Activated CD4-positive, alpha-beta T cell treated with anti-CD3 and anti-CD28 coated beads, Interleukin-2, amount 10 ng/mL, durations not matched to agents 24 days and 14 days (primary cell): Measurements from ENCODE around the gene PIKFYVE. TPM values are rescaled to one million over a fixed set of nuclear protein-coding genes. Genes with fewer than 3 reads are reported as not detected.
"Not testable (repeated sequence)": the region's sequence is repeated elsewhere in the genome, so short reads cannot be mapped to it uniquely, and the experiment has no call there.

Experiments used
- DNase-seq: peaks from one replicate; pipeline ENCODE4 v3.0.0; 2022
- H3K27ac Mint-ChIP-seq: one replicate; pipeline ENCODE4 v1.8.0; 2022; ENCODE audit warnings: mild to moderate bottlenecking, mixed read lengths
- H3K27me3 Mint-ChIP-seq: one replicate; pipeline ENCODE4 v1.8.0; 2022; ENCODE audit warnings: mixed read lengths
- H3K36me3 Mint-ChIP-seq: one replicate; pipeline ENCODE4 v1.8.0; 2022; ENCODE audit warnings: low read depth, mild to moderate bottlenecking, mixed read lengths
- H3K4me1 Mint-ChIP-seq: one replicate; pipeline ENCODE4 v1.8.0; 2021; ENCODE audit warnings: mixed read lengths
- H3K4me3 Mint-ChIP-seq: one replicate; pipeline ENCODE4 v1.8.0; 2022; ENCODE audit warnings: mild to moderate bottlenecking, moderate library complexity, mixed read lengths
- H3K9me3 Mint-ChIP-seq: one replicate; pipeline ENCODE4 v1.8.0; 2021; ENCODE audit warnings: mixed read lengths
- intact Hi-C: fragments of 100-400 bp; cut with micrococcal nuclease; formaldehyde crosslinking; loops from one replicate; pipeline ENCODE4 v1.15.1; 2023
- total RNA-seq: library from RNA; stranded (reverse); gene quantifications from 2 replicates; pipeline ENCODE4 v1.2.3, GENCODE V29; 2022

Gene PIKFYVE
- 27.3 and 29.4 TPM in 2 replicates for total RNA-seq

- intact Hi-C loops: loop anchor here (1.0 to 5.0 kb wide), 7 partner anchors 11 to 1904 kb away; partner anchors contain the start of genes CCNYL1, IDH1, KLF7 and METTL21A
These were observed at the start of gene PIKFYVE for GRCh38 chr2:208265801-208266552. TSS of gene PIKFYVE (plus strand) at chr2:208266255. CDS start at chr2:208271520, 5,265 bp downstream.

GRCh38 chr2:208221873-208222272, 44.2 kb upstream of the PIKFYVE start:
- not testable (repeated sequence) for H3K27ac Mint-ChIP-seq

More at GRCh38 chr2:208265801-208266552, at the start of gene PIKFYVE:
- Mint-ChIP-seq H3K27ac (peak within 1 kb of the TSS; percentile 94), H3K36me3 (peaks cover 17% of the 10 kb centered on the region), H3K27me3 (no peaks in the 10 kb centered on the region), H3K4me1 (peaks cover 36% of the 10 kb centered on the region), H3K4me3 (peak within 1 kb of the TSS; percentile 95), H3K9me3 (no peaks in the 10 kb centered on the region)
- peak; percentile 97 for DNase-seq

GRCh38 chr2:208222351-208222750, 43.7 kb upstream of the PIKFYVE start:
- Mint-ChIP-seq H3K4me1 (no peaks in the 10 kb centered on the region), H3K36me3 (no peaks in the 10 kb centered on the region), H3K4me3 (no peak overlapping the region), H3K27me3 (no peaks in the 10 kb centered on the region), H3K27ac (no peak overlapping the region), H3K9me3 (no peaks in the 10 kb centered on the region)
- no peak for DNase-seq
- intact Hi-C loops: no loop called here

More at GRCh38 chr2:208221873-208222272, 44.2 kb upstream of the PIKFYVE start:
- intact Hi-C loops, H3K9me3 Mint-ChIP-seq, H3K4me3 Mint-ChIP-seq, H3K4me1 Mint-ChIP-seq, H3K36me3 Mint-ChIP-seq, DNase-seq, H3K27me3 Mint-ChIP-seq: not testable (repeated sequence)

GRCh38 chr2:208224802-208225201, 41.3 kb upstream of the PIKFYVE start:
- Mint-ChIP-seq H3K27me3 (no peaks in the 10 kb centered on the region), H3K9me3 (no peaks in the 10 kb centered on the region), H3K4me3 (no peak overlapping the region), H3K27ac (no peak overlapping the region), H3K4me1 (no peaks in the 10 kb centered on the region), H3K36me3 (no peaks in the 10 kb centered on the region)
- intact Hi-C loops: no loop called here
- DNase-seq: no peak

- H3K4me3 Mint-ChIP-seq: no peak overlapping the region
- H3K36me3 Mint-ChIP-seq: no peaks in the 10 kb centered on the region
- H3K27ac Mint-ChIP-seq: no peak overlapping the region
- DNase-seq: no peak
- no peaks in the 10 kb centered on the region for H3K4me1 Mint-ChIP-seq
- H3K27me3 Mint-ChIP-seq: peaks cover 1% of the 10 kb centered on the region
- intact Hi-C loops: no loop called here
- H3K9me3 Mint-ChIP-seq: peaks cover 5% of the 10 kb centered on the region
These were observed 38.3 kb upstream of the PIKFYVE start for GRCh38 chr2:208227581-208228232.

GRCh38 chr2:208228476-208228875, 37.6 kb upstream of the PIKFYVE start:
- H3K9me3 Mint-ChIP-seq: peaks cover 5% of the 10 kb centered on the region
- intact Hi-C loops: no loop called here
- no peaks in the 10 kb centered on the region for H3K4me1 Mint-ChIP-seq
- H3K36me3 Mint-ChIP-seq: no peaks in the 10 kb centered on the region
- no peak for DNase-seq
- peaks cover 1% of the 10 kb centered on the region for H3K27me3 Mint-ChIP-seq
- H3K27ac Mint-ChIP-seq: no peak overlapping the region
- H3K4me3 Mint-ChIP-seq: no peak overlapping the region

GRCh38 chr2:208234786-208235185, 31.3 kb upstream of the PIKFYVE start:
- no peak overlapping the region for H3K4me3 Mint-ChIP-seq
- peaks cover 1% of the 10 kb centered on the region for H3K27me3 Mint-ChIP-seq
- no peaks in the 10 kb centered on the region for H3K4me1 Mint-ChIP-seq
- no peak overlapping the region for H3K27ac Mint-ChIP-seq
- peaks cover 31% of the 10 kb centered on the region for H3K36me3 Mint-ChIP-seq
- peaks cover 9% of the 10 kb centered on the region for H3K9me3 Mint-ChIP-seq
- DNase-seq: no peak
- intact Hi-C loops: no loop called here

- Mint-ChIP-seq H3K4me3 (no peak overlapping the region), H3K27me3 (no peaks in the 10 kb centered on the region), H3K9me3 (peaks cover 9% of the 10 kb centered on the region), H3K27ac (no peak overlapping the region), H3K4me1 (no peaks in the 10 kb centered on the region), H3K36me3 (peaks cover 35% of the 10 kb centered on the region)
- no peak for DNase-seq
- intact Hi-C loops: no loop called here
These were observed 30.2 kb upstream of the PIKFYVE start for GRCh38 chr2:208235860-208236259.

GRCh38 chr2:208239770-208240493, 26.1 kb upstream of the PIKFYVE start:
- Mint-ChIP-seq H3K4me3 (no peak overlapping the region), H3K27ac (no peak overlapping the region), H3K9me3 (peaks cover 4% of the 10 kb centered on the region), H3K4me1 (no peaks in the 10 kb centered on the region), H3K27me3 (no peaks in the 10 kb centered on the region), H3K36me3 (peaks cover 47% of the 10 kb centered on the region)
- DNase-seq: no peak
- intact Hi-C loops: no loop called here

GRCh38 chr2:208240619-208241209, 25.3 kb upstream of the PIKFYVE start:
- DNase-seq: no peak
- no peaks in the 10 kb centered on the region for H3K9me3 Mint-ChIP-seq
- H3K27me3 Mint-ChIP-seq: no peaks in the 10 kb centered on the region
- no peak overlapping the region for H3K27ac Mint-ChIP-seq
- intact Hi-C loops: no loop called here
- no peak overlapping the region for H3K4me3 Mint-ChIP-seq
- no peaks in the 10 kb centered on the region for H3K4me1 Mint-ChIP-seq
- peaks cover 43% of the 10 kb centered on the region for H3K36me3 Mint-ChIP-seq

GRCh38 chr2:208244422-208244821, 21.6 kb upstream of the PIKFYVE start:
- Mint-ChIP-seq H3K4me3 (no peak overlapping the region), H3K9me3 (no peaks in the 10 kb centered on the region), H3K27ac (no peak overlapping the region), H3K36me3 (peaks cover 45% of the 10 kb centered on the region), H3K4me1 (no peaks in the 10 kb centered on the region), H3K27me3 (no peaks in the 10 kb centered on the region)
- DNase-seq: no peak
- intact Hi-C loops: no loop called here

- peaks cover 2% of the 10 kb centered on the region for H3K4me1 Mint-ChIP-seq
- no peak for DNase-seq
- H3K36me3 Mint-ChIP-seq: peaks cover 42% of the 10 kb centered on the region
- no peaks in the 10 kb centered on the region for H3K9me3 Mint-ChIP-seq
- H3K27me3 Mint-ChIP-seq: no peaks in the 10 kb centered on the region
- no peak overlapping the region for H3K27ac Mint-ChIP-seq
- no peak overlapping the region for H3K4me3 Mint-ChIP-seq
- intact Hi-C loops: no loop called here
These were observed 20.3 kb upstream of the PIKFYVE start for GRCh38 chr2:208245746-208246145.

GRCh38 chr2:208248601-208249000, 17.5 kb upstream of the PIKFYVE start:
- Mint-ChIP-seq H3K4me3 (no peak overlapping the region), H3K4me1 (peaks cover 10% of the 10 kb centered on the region), H3K27me3 (no peaks in the 10 kb centered on the region), H3K9me3 (no peaks in the 10 kb centered on the region), H3K27ac (no peak overlapping the region), H3K36me3 (peaks cover 50% of the 10 kb centered on the region)
- intact Hi-C loops: no loop called here
- no peak for DNase-seq
